HG03469 (cell line): ENCODE results near the gene ATP8B3.

ENCODE experiments used
- ATAC-seq: cut with Tn5 transposase; IDR thresholded peaks from one replicate; pipeline ENCODE4 v1.9.1; 2021; ENCODE audit warnings: mild to moderate bottlenecking, moderate library complexity, moderate number of reproducible peaks; ENCODE audit not compliant: unreplicated experiment

ATP8B3 gene

GRCh38 chr19:1851654-1852580 is 39.8 kb upstream of the ATP8B3 start:
- ATAC-seq, result no peak

GRCh38 chr19:1850809-1851653 is 39.0 kb upstream of the ATP8B3 start:
- no peak for ATAC-seq

- ATAC-seq, result no peak
Measured at GRCh38 chr19:1849886-1850398, 37.9 kb upstream of the ATP8B3 start.

GRCh38 chr19:1849132-1849474 is 37.0 kb upstream of the ATP8B3 start:
- ATAC-seq, result no peak

GRCh38 chr19:1848399-1849131 is 36.5 kb upstream of the ATP8B3 start, which contains the start of gene REXO1:
Gene REXO1 (minus strand): TSS chr19:1848483. CDS start chr19:1848358, 125 bp downstream.
- peak; percentile 39 for ATAC-seq

- peak; percentile 3 for ATAC-seq
Measured at GRCh38 chr19:1847684-1848398, 35.8 kb upstream of the ATP8B3 start.

GRCh38 chr19:1847348-1847683 is 35.2 kb upstream of the ATP8B3 start:
- ATAC-seq, result no peak

- ATAC-seq, result no peak
Measured at GRCh38 chr19:1846517-1847204, 34.6 kb upstream of the ATP8B3 start.

- ATAC-seq, result no peak
Measured at GRCh38 chr19:1845642-1846041, 33.6 kb upstream of the ATP8B3 start.

GRCh38 chr19:1845125-1845515 is 33.0 kb upstream of the ATP8B3 start:
- ATAC-seq, result no peak

- ATAC-seq, result no peak
Measured at GRCh38 chr19:1844513-1845124, 32.5 kb upstream of the ATP8B3 start.

GRCh38 chr19:1843646-1844394 is 31.7 kb upstream of the ATP8B3 start:
- no peak for ATAC-seq

- no peak for ATAC-seq
Measured at GRCh38 chr19:1843116-1843515, 31.0 kb upstream of the ATP8B3 start.

GRCh38 chr19:1841209-1841924 is 29.3 kb upstream of the ATP8B3 start:
- ATAC-seq, result no peak

GRCh38 chr19:1840541-1841115 is 28.6 kb upstream of the ATP8B3 start:
- ATAC-seq, result no peak

- ATAC-seq, result no peak
Measured at GRCh38 chr19:1839658-1840540, 27.8 kb upstream of the ATP8B3 start.
